GM23248 (cell line): ENCODE results near the gene VTI1A.

ENCODE experiments used
- EZH2 ChIP-seq: fragments of 200-600 bp; sonication (generic); IDR thresholded peaks from 2 replicates; pipeline ENCODE4 v1.6.1; 2018; ENCODE audit warnings: antibody characterized with exemption, mild to moderate bottlenecking; ENCODE audit not compliant: insufficient read depth, poor library complexity, severe bottlenecking
- EZH2phosphoT487 ChIP-seq: fragments of 200-600 bp; sonication (generic); IDR thresholded peaks from 2 replicates; pipeline ENCODE4 v1.6.1; 2018; ENCODE audit warnings: antibody characterized with exemption, moderate library complexity, mild to moderate bottlenecking, low read depth; ENCODE audit not compliant: insufficient read depth

DNA sequence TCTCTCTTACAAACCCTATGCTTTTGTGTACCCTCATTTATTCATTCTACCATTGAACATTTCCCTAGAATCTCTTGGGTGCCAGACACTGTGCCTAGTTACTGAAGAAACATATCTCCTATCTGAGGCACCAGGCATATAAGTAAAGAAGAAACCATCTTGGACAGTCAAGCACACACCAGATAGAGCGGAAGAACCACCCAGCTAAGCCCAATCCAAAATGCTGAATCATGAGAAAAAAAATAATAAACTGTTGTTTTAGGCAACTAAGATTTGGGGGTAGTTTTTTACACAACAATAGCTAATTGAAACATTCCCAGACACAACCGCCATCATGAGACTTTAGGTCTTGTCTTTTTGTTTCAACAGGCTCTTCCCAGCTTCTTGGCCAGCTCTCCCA is 400.8 kb downstream of the VTI1A start:
- TF ChIP-seq EZH2, result no peak
- no peak for TF ChIP-seq EZH2phosphoT487
